ENCODE data around the gene SLC25A42. TPM values are rescaled to one million over a fixed set of nuclear protein-coding genes. Genes with fewer than 3 reads are reported as not detected.

Gene SLC25A42
- total and polyA plus RNA-seq, 3 donors from 2014 or later = 14.0 to 14.7 (median 14.3) TPM

- Histone ChIP-seq H3K36me3 (ENCODE audit: low read depth, missing control alignments) (no peaks in the 10 kb centered on the region), H3K27ac (no peak overlapping the region), H3K9me3 (no peaks in the 10 kb centered on the region), H3K27me3 (no peaks in the 10 kb centered on the region), H3K4me3 (no peak overlapping the region), H3K4me1 (peaks cover 24% of the 10 kb centered on the region)
- intact Hi-C loops (cut with DNase I; ENCODE audit: low total_unique reads) = loop anchor here (10.0 kb wide), 1 partner anchor 83 kb away; no protein-coding TSS in a partner anchor
- WGBS, 2 donors = 76 to 90% methylated on average over 6 to 8 of the region's 8 CpGs
- no peak for TF ChIP-seq CTCF (IDR thresholded peaks at IDR 0.05)
- no peak for TF ChIP-seq POLR2A (IDR thresholded peaks at IDR 0.05)
- DNase-seq = no peak
Measured at GRCh38 chr19:19061506-19061905, 2.3 kb upstream of the SLC25A42 start.

DNA sequence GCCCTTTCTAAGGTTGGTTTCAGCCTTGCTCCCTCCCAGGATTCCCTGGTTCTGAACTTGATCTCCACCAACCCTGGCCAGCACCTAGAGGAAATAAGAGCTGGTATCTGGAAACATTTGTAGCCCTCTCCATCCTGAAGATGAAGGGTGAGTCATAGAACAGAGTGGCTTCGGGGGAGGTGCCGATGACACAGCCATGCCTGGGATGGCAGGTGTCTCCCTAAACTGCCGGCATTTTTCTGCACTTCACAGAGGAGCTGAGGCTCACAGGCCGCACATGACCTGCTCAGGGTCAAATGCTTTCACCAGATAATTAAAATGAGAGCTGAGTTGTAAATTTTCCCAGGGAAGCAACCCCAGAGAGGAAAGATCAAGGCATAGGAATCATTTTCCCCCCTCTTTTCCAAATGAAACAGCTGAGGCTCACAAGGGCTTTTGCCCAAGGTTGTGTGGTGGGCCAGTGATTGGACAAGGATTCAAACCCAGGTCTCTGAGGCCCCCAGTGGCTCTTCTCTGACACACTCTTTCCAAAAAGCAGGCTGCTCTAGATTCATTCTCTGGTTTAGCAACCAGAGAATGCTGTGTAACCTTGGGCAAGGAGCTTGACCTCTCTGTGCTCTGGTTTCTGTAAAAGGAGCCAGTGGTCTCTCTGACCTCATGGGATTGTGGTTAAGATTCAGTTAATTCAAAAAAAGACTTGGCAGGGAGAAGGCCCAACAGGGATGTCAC lies 1.2 kb upstream of the SLC25A42 start:
- Histone ChIP-seq H3K4me3 (peak overlapping the region; percentile 45 to 75), H3K36me3 (ENCODE audit: low read depth, missing control alignments) (no peaks in the 10 kb centered on the region), H3K9me3 (no peaks in the 10 kb centered on the region), H3K27me3 (no peaks in the 10 kb centered on the region), H3K4me1 (peaks cover 24% of the 10 kb centered on the region), H3K27ac (peak overlapping the region in 1 of 2 donors; percentile 76)
- DNase-seq = no peak
- intact Hi-C loops (cut with DNase I; ENCODE audit: low total_unique reads) = loop anchor here (10.0 kb wide), 1 partner anchor 82 kb away; no protein-coding TSS in a partner anchor
- no peak for TF ChIP-seq CTCF (IDR thresholded peaks at IDR 0.05)
- WGBS, 2 donors = 46 to 65% methylated on average over 4 of the region's 4 CpGs

GRCh38 chr19:19064098-19064722 lies 416 bp downstream of the SLC25A42 start:
- H3K4me1 ChIP-seq = peaks cover 19% of the 10 kb centered on the region
- WGBS, 2 donors = 1% methylated on average over 23 to 26 of the region's 29 CpGs

More at GRCh38 chr19:19064098-19064722, 416 bp downstream of the SLC25A42 start:
- intact Hi-C loops (cut with DNase I; ENCODE audit: low total_unique reads) = loop anchor here (10.0 kb wide), 1 partner anchor 81 kb away; no protein-coding TSS in a partner anchor
- no peaks in the 10 kb centered on the region for H3K9me3 ChIP-seq
- DNase-seq = peak; percentile 30
- peak in 1 of 3 experiments; percentile 6 for TF ChIP-seq CTCF (IDR thresholded peaks at IDR 0.05)
- no peak for TF ChIP-seq POLR2A (IDR thresholded peaks at IDR 0.05)
- H3K36me3 ChIP-seq (ENCODE audit: low read depth, missing control alignments) = no peaks in the 10 kb centered on the region
- no peaks in the 10 kb centered on the region for H3K27me3 ChIP-seq
- H3K27ac ChIP-seq = peak overlapping the region in 1 of 2 donors; percentile 63
- H3K4me3 ChIP-seq = peak overlapping the region; percentile 68 to 75
